GM19467 (cell line): ENCODE measurements around the gene TGFBR3L.

Experiments
- ATAC-seq: cut with Tn5 transposase; IDR thresholded peaks from one replicate; pipeline ENCODE4 v1.9.1; 2021; ENCODE audit warnings: mild to moderate bottlenecking, moderate library complexity; ENCODE audit not compliant: unreplicated experiment

TGFBR3L gene

GRCh38 chr19:7903244-7904073 lies 11.2 kb upstream of the TGFBR3L start, which contains the start of gene MAP2K7:
Gene MAP2K7, plus strand, starts transcription at chr19:7903877. Its CDS starts 68 bp downstream, at chr19:7903945.
- peak; percentile 78 for ATAC-seq

GRCh38 chr19:7904074-7905020 lies 10.3 kb upstream of the TGFBR3L start:
- ATAC-seq: peak; percentile 17

GRCh38 chr19:7905268-7905667 lies 9.4 kb upstream of the TGFBR3L start:
- no peak for ATAC-seq

GRCh38 chr19:7905859-7906258 lies 8.8 kb upstream of the TGFBR3L start:
- ATAC-seq: no peak

GRCh38 chr19:7907122-7907521 lies 7.5 kb upstream of the TGFBR3L start:
- ATAC-seq: no peak

GRCh38 chr19:7907544-7907943 lies 7.1 kb upstream of the TGFBR3L start:
- no peak for ATAC-seq

GRCh38 chr19:7908078-7908699 lies 6.4 kb upstream of the TGFBR3L start:
- ATAC-seq: no peak

GRCh38 chr19:7908742-7909461 lies 5.7 kb upstream of the TGFBR3L start:
- no peak for ATAC-seq

GRCh38 chr19:7909471-7910067 lies 5.1 kb upstream of the TGFBR3L start:
- ATAC-seq: no peak

GRCh38 chr19:7910321-7911161 lies 4.1 kb upstream of the TGFBR3L start:
- no peak for ATAC-seq

GRCh38 chr19:7911508-7912143 lies 3.0 kb upstream of the TGFBR3L start:
- no peak for ATAC-seq

GRCh38 chr19:7912144-7912696 lies 2.4 kb upstream of the TGFBR3L start:
- no peak for ATAC-seq

- ATAC-seq: no peak
These were observed 1.7 kb upstream of the TGFBR3L start for GRCh38 chr19:7912697-7913564.

GRCh38 chr19:7913652-7914051 lies 978 bp upstream of the TGFBR3L start:
- no peak for ATAC-seq

- ATAC-seq: no peak
These were observed 531 bp upstream of the TGFBR3L start for GRCh38 chr19:7914099-7914498.

- ATAC-seq: no peak
These were observed 846 bp downstream of the TGFBR3L start for GRCh38 chr19:7915250-7916102.
